Cardiac muscle cell (in vitro differentiated cells and primary cell): ENCODE measurements around the gene CDK11A. TPM values are rescaled to one million over a fixed set of nuclear protein-coding genes. Genes with fewer than 3 reads are reported as not detected.

ENCODE experiments used
- DNase-seq, 2 donors: peaks; one replicate each; pipeline versions ENCODE4 v3.0.0 to v3.0.0-alpha.2; 2010 to 2017; ENCODE audit warnings: low read depth in 1 of 2, low spot score in 1 of 2
- H3K27ac ChIP-seq: fragments of 200-600 bp; sonication (generic); 2 replicates; pipeline ENCODE4 v1.5.1; 2016
- H3K27me3 ChIP-seq: fragments of 200-600 bp; sonication (generic); 2 replicates; pipeline ENCODE4 v1.6.0; 2016; ENCODE audit warnings: control low read depth
- H3K36me3 ChIP-seq: fragments of 200-600 bp; sonication (generic); 2 replicates; pipeline ENCODE4 v1.5.1; 2016; ENCODE audit warnings: control low read depth
- H3K4me1 ChIP-seq: fragments of 200-600 bp; sonication (generic); 2 replicates; pipeline ENCODE4 v1.8.1; 2017; ENCODE audit warnings: low read depth, mild to moderate bottlenecking, mixed run types
- H3K4me3 ChIP-seq: fragments of 200-600 bp; sonication (generic); 2 replicates; pipeline ENCODE4 v1.5.1; 2016; ENCODE audit warnings: mild to moderate bottlenecking
- H3K9me3 ChIP-seq: fragments of 200-600 bp; sonication (generic); 2 replicates; pipeline ENCODE4 v1.5.1; 2017; ENCODE audit warnings: low read depth, mild to moderate bottlenecking, control low read depth
- polyA plus RNA-seq: library from polyadenylated mRNA; unstranded; fragments of >200 nt; fragmentation: Nextera tagmentation; extraction: Ambion mirVana; gene quantifications from 2 replicates; pipeline ENCODE4 v1.2.1, GENCODE V29; 2016
- total RNA-seq: library from RNA; depleted of rRNA; stranded (reverse); fragments of >200 nt; gene quantifications from 2 replicates; pipeline ENCODE4 v1.2.3, GENCODE V29; 2016
- TF ChIP-seq, protein P1 (sequence below): IDR thresholded peaks from 2 replicates; pipeline ENCODE4 v1.5.1; 2012; ENCODE audit warnings: low read depth, mild to moderate bottlenecking, low read length

CDK11A gene
- total and polyA plus RNA-seq, 2 experiments from 2014 or later, result 13.2 to 16.6 TPM

- Histone ChIP-seq H3K4me3 (no peak overlapping the region), H3K27me3 (no peaks in the 10 kb centered on the region), H3K9me3 (no peaks in the 10 kb centered on the region), H3K36me3 (peaks cover 12% of the 10 kb centered on the region), H3K4me1 (no peaks in the 10 kb centered on the region), H3K27ac (no peak overlapping the region)
- no peak for DNase-seq
- TF ChIP-seq, protein P1, sequence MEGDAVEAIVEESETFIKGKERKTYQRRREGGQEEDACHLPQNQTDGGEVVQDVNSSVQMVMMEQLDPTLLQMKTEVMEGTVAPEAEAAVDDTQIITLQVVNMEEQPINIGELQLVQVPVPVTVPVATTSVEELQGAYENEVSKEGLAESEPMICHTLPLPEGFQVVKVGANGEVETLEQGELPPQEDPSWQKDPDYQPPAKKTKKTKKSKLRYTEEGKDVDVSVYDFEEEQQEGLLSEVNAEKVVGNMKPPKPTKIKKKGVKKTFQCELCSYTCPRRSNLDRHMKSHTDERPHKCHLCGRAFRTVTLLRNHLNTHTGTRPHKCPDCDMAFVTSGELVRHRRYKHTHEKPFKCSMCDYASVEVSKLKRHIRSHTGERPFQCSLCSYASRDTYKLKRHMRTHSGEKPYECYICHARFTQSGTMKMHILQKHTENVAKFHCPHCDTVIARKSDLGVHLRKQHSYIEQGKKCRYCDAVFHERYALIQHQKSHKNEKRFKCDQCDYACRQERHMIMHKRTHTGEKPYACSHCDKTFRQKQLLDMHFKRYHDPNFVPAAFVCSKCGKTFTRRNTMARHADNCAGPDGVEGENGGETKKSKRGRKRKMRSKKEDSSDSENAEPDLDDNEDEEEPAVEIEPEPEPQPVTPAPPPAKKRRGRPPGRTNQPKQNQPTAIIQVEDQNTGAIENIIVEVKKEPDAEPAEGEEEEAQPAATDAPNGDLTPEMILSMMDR, result no peak
Observed at GRCh38 chr1:1764876-1765470, 40.8 kb upstream of the CDK11A start.

DNA sequence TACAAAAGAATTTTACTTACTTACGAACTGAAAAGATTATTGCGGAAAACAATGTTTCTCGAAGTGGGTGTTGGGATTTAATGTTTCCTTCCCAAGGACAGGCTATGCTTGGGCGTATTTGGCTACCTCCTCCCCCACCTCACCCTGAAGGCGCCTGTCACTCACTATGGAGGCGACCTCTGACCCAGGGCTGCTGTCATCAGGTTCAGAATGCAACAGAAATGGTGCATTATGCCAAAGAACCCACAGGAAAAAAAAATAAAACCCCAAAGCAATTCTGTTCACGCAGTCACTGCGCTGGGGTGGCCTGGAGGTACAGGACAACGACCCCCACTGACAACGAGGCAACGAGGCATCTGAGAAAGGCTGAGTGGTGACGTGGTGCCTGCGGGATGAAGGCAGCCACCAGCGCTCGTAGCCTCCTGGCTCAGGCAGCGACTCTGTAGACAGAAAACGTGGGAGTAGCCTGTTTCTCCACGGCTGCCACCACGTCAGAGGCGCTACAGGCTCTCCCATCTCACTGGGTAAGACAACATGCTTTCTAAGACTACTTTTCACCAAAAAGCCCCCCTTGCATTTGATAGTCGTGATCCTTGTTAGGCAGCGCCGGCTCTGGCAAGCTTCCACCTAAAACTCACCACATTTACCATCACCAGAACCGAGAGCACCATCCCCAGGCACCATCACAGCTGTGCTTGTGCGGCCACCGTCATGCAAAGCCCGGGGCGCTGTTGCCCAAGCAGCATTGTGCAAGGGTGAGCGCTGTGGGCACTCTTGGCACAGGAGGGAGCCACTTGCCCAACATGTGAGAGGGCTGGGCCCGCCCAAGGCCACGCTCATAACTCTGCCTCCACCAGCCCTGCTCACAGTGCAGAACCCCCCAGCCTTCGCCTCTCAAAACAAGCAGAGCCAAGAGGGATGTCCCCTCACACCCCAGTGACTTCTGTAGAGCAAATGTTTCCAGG lies 39.8 kb upstream of the CDK11A start:
- Histone ChIP-seq H3K4me3 (no peak overlapping the region), H3K27ac (no peak overlapping the region), H3K9me3 (no peaks in the 10 kb centered on the region), H3K4me1 (no peaks in the 10 kb centered on the region), H3K36me3 (peaks cover 12% of the 10 kb centered on the region), H3K27me3 (no peaks in the 10 kb centered on the region)
- DNase-seq, result peak in 1 of 2 donors; percentile 66
- TF ChIP-seq, protein P1, result peak; percentile 11

- Histone ChIP-seq H3K36me3 (peaks cover 12% of the 10 kb centered on the region), H3K27ac (no peak overlapping the region)
- TF ChIP-seq, protein P1, result no peak
Observed at GRCh38 chr1:1761504-1762376, 37.6 kb upstream of the CDK11A start.

DNA sequence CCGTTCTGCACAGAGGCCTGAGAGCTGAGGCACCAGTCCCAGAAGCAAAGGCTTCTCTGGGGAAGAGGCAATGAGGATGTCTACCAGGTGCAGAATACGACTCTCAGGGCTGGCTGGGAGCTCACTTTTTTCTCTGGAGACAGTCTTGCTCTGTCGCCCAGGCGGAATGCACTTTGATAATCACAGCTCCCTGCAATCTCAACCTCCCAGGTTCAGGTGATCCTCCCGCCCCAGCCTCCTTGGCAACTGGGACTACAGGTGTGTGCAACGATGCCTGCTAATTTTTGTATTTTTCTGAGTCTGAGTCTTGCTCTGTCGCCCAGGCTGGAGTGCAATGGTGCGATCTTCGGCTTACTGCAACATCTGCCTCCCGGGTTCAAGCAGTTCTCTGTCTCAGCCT lies 36.6 kb upstream of the CDK11A start:
- Histone ChIP-seq H3K36me3 (peaks cover 18% of the 10 kb centered on the region), H3K27ac (no peak overlapping the region), H3K9me3 (no peaks in the 10 kb centered on the region), H3K4me3 (no peak overlapping the region), H3K27me3 (no peaks in the 10 kb centered on the region), H3K4me1 (no peaks in the 10 kb centered on the region)
- TF ChIP-seq, protein P1, result no peak
- DNase-seq, result no peak

More at GRCh38 chr1:1761504-1762376, 37.6 kb upstream of the CDK11A start:
- Histone ChIP-seq H3K9me3 (no peaks in the 10 kb centered on the region), H3K4me3 (no peak overlapping the region), H3K4me1 (no peaks in the 10 kb centered on the region), H3K27me3 (no peaks in the 10 kb centered on the region)
- no peak for DNase-seq

DNA sequence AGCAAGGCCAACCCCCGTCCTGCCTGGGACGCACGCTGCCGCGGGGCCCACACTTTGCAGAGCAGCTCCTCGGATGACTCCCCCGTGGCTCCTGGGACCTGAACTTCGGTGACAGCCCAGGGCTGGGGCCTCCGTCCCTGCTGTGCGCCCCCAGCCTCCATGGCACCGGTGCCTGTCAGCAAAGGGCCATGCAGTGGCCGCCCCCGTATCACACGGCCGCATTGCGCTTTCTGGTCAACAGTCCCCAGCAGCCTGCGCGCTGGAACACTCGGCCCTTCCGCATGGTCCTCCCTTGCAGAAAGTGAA lies 36.1 kb upstream of the CDK11A start:
- Histone ChIP-seq H3K36me3 (peaks cover 18% of the 10 kb centered on the region), H3K4me1 (no peaks in the 10 kb centered on the region), H3K27me3 (no peaks in the 10 kb centered on the region), H3K9me3 (no peaks in the 10 kb centered on the region), H3K27ac (no peak overlapping the region), H3K4me3 (no peak overlapping the region)
- DNase-seq, result no peak
- TF ChIP-seq, protein P1, result no peak
